GM12865 (cell line): ENCODE measurements around the gene DOCK1.
"Not testable (repeated sequence)": the region's sequence is repeated elsewhere in the genome, so short reads cannot be mapped to it uniquely, and the experiment has no call there.

Experiments
- DNase-seq: peaks from one replicate; pipeline ENCODE4 v3.0.0; 2010; ENCODE audit warnings: low read depth
- H3K4me3 ChIP-seq: 2 replicates; pipeline ENCODE4 v1.5.1; 2011; ENCODE audit warnings: mild to moderate bottlenecking, low read depth, low read length, control low read depth
- CTCF ChIP-seq: IDR thresholded peaks from 2 replicates; pipeline ENCODE4 v1.5.1; 2011; ENCODE audit warnings: low read length, control low read depth, low read depth, inconsistent platforms; ENCODE audit not compliant: insufficient read depth; ENCODE audit errors: missing control alignments

The DOCK1 gene

GRCh38 chr10:126910196-126910595 lies 5.0 kb downstream of the DOCK1 start:
- no peak for DNase-seq
- H3K4me3 ChIP-seq = no peak overlapping the region
- TF ChIP-seq CTCF = no peak

- no peak overlapping the region for H3K4me3 ChIP-seq
- TF ChIP-seq CTCF = no peak
- DNase-seq = no peak
Observed at GRCh38 chr10:126910798-126911197, 5.6 kb downstream of the DOCK1 start.

- TF ChIP-seq CTCF = no peak
- DNase-seq = no peak
- H3K4me3 ChIP-seq = no peak overlapping the region
Observed at GRCh38 chr10:126911301-126911700, 6.1 kb downstream of the DOCK1 start.

- no peak for DNase-seq
- no peak overlapping the region for H3K4me3 ChIP-seq
- TF ChIP-seq CTCF = no peak
Observed at GRCh38 chr10:126913316-126913715, 8.1 kb downstream of the DOCK1 start.

GRCh38 chr10:126914561-126914960 lies 9.3 kb downstream of the DOCK1 start:
- H3K4me3 ChIP-seq = no peak overlapping the region
- DNase-seq = no peak
- TF ChIP-seq CTCF = no peak

- H3K4me3 ChIP-seq, DNase-seq: not testable (repeated sequence)
Observed at GRCh38 chr10:126916952-126917351, 11.7 kb downstream of the DOCK1 start.

GRCh38 chr10:126917375-126917774 lies 12.1 kb downstream of the DOCK1 start:
- DNase-seq = no peak
- no peak overlapping the region for H3K4me3 ChIP-seq
- no peak for TF ChIP-seq CTCF
